Thymus (tissue), 11 donors: ENCODE results near the gene ARHGAP6. TPM values are rescaled to one million over a fixed set of nuclear protein-coding genes. Genes with fewer than 3 reads are reported as not detected.

Experiments
- DNase-seq, 9 donors: peaks; one replicate each; pipeline ENCODE4 v3.0.0-alpha.2; 2013; ENCODE audit warnings: low spot score in 9 of 9, low read depth in 6 of 9, missing footprints in 1 of 9
- H3K27ac ChIP-seq, 2 donors: one replicate each; pipeline ENCODE4 v1.5.1; 2013; ENCODE audit warnings: control low read depth in 1 of 2, low read depth in 1 of 2, low read length in 1 of 2, mild to moderate bottlenecking in 1 of 2, moderate library complexity in 1 of 2
- H3K27me3 ChIP-seq, 2 donors: one replicate each; pipeline ENCODE4 v1.5.1; 2013; ENCODE audit warnings: low read length in 1 of 2; ENCODE audit not compliant: control insufficient read depth in 2 of 2, insufficient read depth in 1 of 2
- H3K36me3 ChIP-seq, 2 donors: one replicate each; pipeline ENCODE4 v1.5.1; 2013; ENCODE audit warnings: low read length in 1 of 2, mild to moderate bottlenecking in 1 of 2, moderate library complexity in 1 of 2; ENCODE audit not compliant: control insufficient read depth in 2 of 2, insufficient read depth in 2 of 2
- H3K4me1 ChIP-seq, 2 donors: one replicate each; pipeline ENCODE4 v1.5.1; 2013; ENCODE audit warnings: low read length in 2 of 2; ENCODE audit not compliant: control insufficient read depth in 2 of 2, insufficient read depth in 2 of 2
- H3K4me3 ChIP-seq, 2 donors: one replicate each; pipeline ENCODE4 v1.5.1; 2013; ENCODE audit warnings: low read length in 2 of 2, control low read depth in 1 of 2, mild to moderate bottlenecking in 1 of 2
- H3K9me3 ChIP-seq, 2 donors: one replicate each; pipeline ENCODE4 v1.5.1; 2013; ENCODE audit warnings: low read length in 1 of 2, mild to moderate bottlenecking in 1 of 2; ENCODE audit not compliant: control insufficient read depth in 2 of 2, insufficient read depth in 1 of 2
- WGBS: extraction: QIAGEN DNeasy Blood & Tissue Kit; methylation state at CpG from one replicate; pipeline ENCODE4 v1.1.7; 2013; 5-methylcytosine and 5-hydroxymethylcytosine counted together
- polyA plus RNA-seq: library from polyadenylated mRNA; stranded (reverse); fragments of 200-250 nt; gene quantifications from one replicate; pipeline ENCODE4 v1.2.3, GENCODE V29; 2013
- total RNA-seq: library from RNA; stranded (reverse); fragments of 120-200 nt; gene quantifications from one replicate; pipeline ENCODE4 v1.2.4, GENCODE V29; 2013
- donor health status: healthy.

Gene ARHGAP6
- total and polyA plus RNA-seq, 2 donors = 0.71 to 2.3 TPM

DNA sequence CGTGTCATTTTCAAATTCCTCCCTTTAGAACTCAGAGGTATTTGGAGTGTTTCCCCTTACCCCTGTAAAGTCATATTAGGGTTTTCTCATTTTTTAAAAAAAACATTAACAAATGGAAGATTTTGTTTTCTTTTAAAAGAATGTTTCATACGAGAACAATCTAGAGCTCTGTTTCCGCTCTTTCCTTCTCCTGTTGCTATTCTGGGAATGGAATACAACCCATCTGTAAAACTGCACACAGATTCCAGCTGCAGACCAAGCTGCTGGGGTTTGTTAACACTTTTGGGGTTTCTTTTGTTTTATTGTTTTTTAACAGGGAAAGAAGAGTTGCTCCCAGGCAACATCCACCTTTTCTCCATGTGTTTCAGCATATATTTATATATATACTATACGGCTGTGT lies 493.3 kb downstream of the ARHGAP6 start:
- H3K27ac ChIP-seq = no peak overlapping the region
- H3K4me3 ChIP-seq = no peak overlapping the region
- 96% methylated on average over 4 of the region's 4 CpGs for WGBS
- H3K4me1 ChIP-seq = no peaks in the 10 kb centered on the region
- DNase-seq = no peak
- H3K36me3 ChIP-seq = no peaks in the 10 kb centered on the region
- no peaks in the 10 kb centered on the region for H3K9me3 ChIP-seq
- no peaks in the 10 kb centered on the region for H3K27me3 ChIP-seq

GRCh38 chrX:11171956-11172355 lies 493.8 kb downstream of the ARHGAP6 start:
- no peak overlapping the region for H3K4me3 ChIP-seq
- H3K4me1 ChIP-seq = no peaks in the 10 kb centered on the region
- H3K27ac ChIP-seq = no peak overlapping the region
- H3K9me3 ChIP-seq = no peaks in the 10 kb centered on the region
- DNase-seq = no peak
- no peaks in the 10 kb centered on the region for H3K36me3 ChIP-seq
- WGBS = 91% methylated on average over 4 of the region's 4 CpGs
- no peaks in the 10 kb centered on the region for H3K27me3 ChIP-seq

- no peak overlapping the region for H3K27ac ChIP-seq
- no peak for DNase-seq
- H3K27me3 ChIP-seq = no peaks in the 10 kb centered on the region
- H3K4me1 ChIP-seq = no peaks in the 10 kb centered on the region
- no peaks in the 10 kb centered on the region for H3K36me3 ChIP-seq
- H3K4me3 ChIP-seq = no peak overlapping the region
- WGBS = 95% methylated on average over 6 of the region's 6 CpGs
- no peaks in the 10 kb centered on the region for H3K9me3 ChIP-seq
Observed at GRCh38 chrX:11164433-11164832, 501.3 kb downstream of the ARHGAP6 start.

GRCh38 chrX:11159149-11159548 lies 506.6 kb downstream of the ARHGAP6 start:
- Histone ChIP-seq H3K36me3 (no peaks in the 10 kb centered on the region), H3K27ac (no peak overlapping the region), H3K4me3 (no peak overlapping the region), H3K9me3 (no peaks in the 10 kb centered on the region), H3K27me3 (no peaks in the 10 kb centered on the region), H3K4me1 (no peaks in the 10 kb centered on the region)
- WGBS = 95% methylated on average over 1 of the region's 1 CpG
- DNase-seq = no peak

GRCh38 chrX:11151799-11152559 lies 513.7 kb downstream of the ARHGAP6 start:
- Histone ChIP-seq H3K27me3 (no peaks in the 10 kb centered on the region), H3K9me3 (no peaks in the 10 kb centered on the region), H3K27ac (no peak overlapping the region), H3K4me1 (no peaks in the 10 kb centered on the region), H3K4me3 (no peak overlapping the region), H3K36me3 (no peaks in the 10 kb centered on the region)
- DNase-seq = no peak
- WGBS = 96% methylated on average over 4 of the region's 4 CpGs

DNA sequence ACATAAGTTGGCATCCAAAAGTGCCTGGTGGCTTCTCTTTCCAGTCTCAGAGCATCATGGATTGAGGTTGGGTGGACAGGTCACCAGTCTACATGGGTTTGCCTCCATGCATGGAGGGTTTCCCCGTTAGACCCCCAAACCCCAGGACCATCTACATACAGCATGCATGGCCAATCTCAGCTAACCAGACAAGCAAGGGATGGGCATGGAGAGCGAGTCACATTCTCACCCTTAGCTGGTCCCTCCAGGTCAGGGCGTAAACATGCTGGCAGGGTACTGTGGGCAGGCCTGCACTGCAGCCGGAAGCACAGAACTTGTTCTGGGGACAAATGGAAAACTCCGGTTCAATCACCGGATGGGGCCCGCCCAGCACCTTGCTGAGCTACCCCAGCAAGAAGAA lies 517.3 kb downstream of the ARHGAP6 start:
- Histone ChIP-seq H3K9me3 (peaks cover 0 to 5% of the 10 kb centered on the region in 2 donors), H3K4me3 (no peak overlapping the region), H3K27me3 (no peaks in the 10 kb centered on the region), H3K27ac (no peak overlapping the region), H3K4me1 (no peaks in the 10 kb centered on the region), H3K36me3 (no peaks in the 10 kb centered on the region)
- no peak for DNase-seq
- WGBS = 96% methylated on average over 7 of the region's 7 CpGs

- no peak overlapping the region for H3K4me3 ChIP-seq
- H3K27me3 ChIP-seq = no peaks in the 10 kb centered on the region
- DNase-seq = no peak
- no peaks in the 10 kb centered on the region for H3K4me1 ChIP-seq
- no peaks in the 10 kb centered on the region for H3K36me3 ChIP-seq
- WGBS = 100% methylated on average over 1 of the region's 1 CpG
- peaks cover 0 to 5% of the 10 kb centered on the region in 2 donors for H3K9me3 ChIP-seq
- H3K27ac ChIP-seq = no peak overlapping the region
Observed at GRCh38 chrX:11146411-11146810, 519.3 kb downstream of the ARHGAP6 start.

- Histone ChIP-seq H3K4me3 (no peak overlapping the region), H3K36me3 (no peaks in the 10 kb centered on the region), H3K4me1 (no peaks in the 10 kb centered on the region), H3K27me3 (peaks cover 0 to 4% of the 10 kb centered on the region in 2 donors), H3K9me3 (peaks cover 0 to 5% of the 10 kb centered on the region in 2 donors), H3K27ac (no peak overlapping the region)
- peak; percentile 16 to 85 (median 42) for DNase-seq
- WGBS = 36% methylated on average over 20 of the region's 20 CpGs
Observed at GRCh38 chrX:11143931-11144678, 521.6 kb downstream of the ARHGAP6 start.
